Measurements from ENCODE around the gene KRTAP22-2.

- no peak for TF ChIP-seq POLR2AphosphoS5 (IDR thresholded peaks at IDR 0.05)
- no peak for TF ChIP-seq CTCF (IDR thresholded peaks at IDR 0.05)
- TF ChIP-seq EP300 (IDR thresholded peaks at IDR 0.05) = no peak
- no peak for TF ChIP-seq POLR2A (IDR thresholded peaks at IDR 0.05)
Observed at GRCh38 chr21:30613836-30614235, 23.6 kb upstream of the KRTAP22-2 start, which contains the start of gene KRTAP6-1.
